COLO668 (cell line): ENCODE results near the gene GNG11.

ENCODE experiments used
- DNase-seq: peaks from one replicate; lab custom pipeline; 2025; ENCODE audit not compliant: unreplicated experiment; lab: John Stamatoyannopoulos, UW

Gene GNG11

DNA sequence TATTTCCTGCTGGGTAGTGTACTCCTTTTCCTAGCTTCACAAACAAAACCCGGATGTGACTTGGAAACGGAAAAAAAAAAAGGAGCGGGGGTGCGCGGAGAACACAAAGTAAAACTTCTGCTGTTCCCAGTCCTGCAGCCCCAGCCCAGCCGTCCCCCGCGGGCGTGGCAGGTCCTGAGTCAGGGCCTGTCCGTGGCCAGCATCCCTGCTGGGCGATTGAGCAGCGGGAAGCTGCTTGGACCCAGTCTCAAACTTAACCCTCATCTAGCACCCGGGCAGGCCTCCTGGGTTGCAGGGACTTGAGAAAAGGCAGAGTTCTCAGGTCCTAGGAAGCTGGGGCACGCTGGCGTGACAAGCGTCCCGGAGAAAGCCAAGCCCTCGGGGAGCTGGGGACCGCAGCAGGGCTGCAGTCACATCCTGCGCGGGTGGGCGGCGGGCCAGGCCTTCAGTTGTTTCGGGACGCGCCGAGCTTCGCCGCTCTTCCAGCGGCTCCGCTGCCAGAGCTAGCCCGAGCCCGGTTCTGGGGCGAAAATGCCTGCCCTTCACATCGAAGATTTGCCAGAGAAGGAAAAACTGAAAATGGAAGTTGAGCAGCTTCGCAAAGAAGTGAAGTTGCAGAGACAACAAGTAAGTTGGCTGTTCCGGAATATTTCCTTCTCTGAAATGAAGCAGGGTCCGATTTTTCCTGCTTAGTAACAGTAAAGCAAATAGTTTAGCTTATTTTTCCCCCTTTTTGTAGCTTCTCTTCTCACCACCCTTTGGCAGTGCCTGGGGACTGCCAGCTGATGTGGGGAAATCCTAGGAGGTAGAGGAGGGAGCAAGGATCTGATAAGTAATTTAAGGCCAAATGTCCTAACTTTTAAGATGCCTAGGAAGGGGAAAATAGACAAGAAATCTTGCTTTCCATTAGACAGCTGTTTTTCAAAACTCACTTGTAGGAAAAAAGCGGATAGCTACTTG is at the start of gene GNG11:
GNG11 (plus strand) TSS at position 129 of the 960 bp plus-strand sequence; CDS start at position 532, 403 bp downstream.
- DNase-seq = peak; percentile 8

DNA sequence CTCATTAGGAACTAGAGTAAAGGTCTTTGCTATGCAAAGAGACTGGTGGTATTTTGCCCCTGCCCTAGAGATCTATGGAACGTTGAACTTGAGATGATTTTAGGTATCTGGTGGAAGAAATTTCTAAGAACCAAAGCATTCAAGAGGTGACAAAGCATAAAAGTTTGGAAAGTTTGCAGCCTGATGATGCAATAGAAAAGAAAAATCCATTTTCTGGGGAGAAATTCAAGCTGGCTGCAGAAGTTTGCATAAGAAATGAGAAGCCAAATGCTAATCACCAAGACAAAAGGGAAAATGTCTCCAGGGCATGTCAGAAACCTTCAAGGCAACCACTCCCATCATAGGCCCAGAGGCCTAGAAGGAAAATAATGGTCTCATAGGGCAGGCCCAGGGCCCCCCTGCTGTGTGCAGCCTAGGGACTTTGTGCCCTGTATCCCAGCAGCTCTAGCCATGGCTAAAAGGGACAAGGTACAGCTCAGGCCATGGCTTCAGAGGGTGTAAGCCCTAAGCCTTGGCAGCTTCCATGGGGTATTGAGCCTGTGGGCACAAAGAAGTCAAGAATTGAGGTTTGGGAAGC is 47.4 kb upstream of the GNG11 start:
- DNase-seq = no peak

DNA sequence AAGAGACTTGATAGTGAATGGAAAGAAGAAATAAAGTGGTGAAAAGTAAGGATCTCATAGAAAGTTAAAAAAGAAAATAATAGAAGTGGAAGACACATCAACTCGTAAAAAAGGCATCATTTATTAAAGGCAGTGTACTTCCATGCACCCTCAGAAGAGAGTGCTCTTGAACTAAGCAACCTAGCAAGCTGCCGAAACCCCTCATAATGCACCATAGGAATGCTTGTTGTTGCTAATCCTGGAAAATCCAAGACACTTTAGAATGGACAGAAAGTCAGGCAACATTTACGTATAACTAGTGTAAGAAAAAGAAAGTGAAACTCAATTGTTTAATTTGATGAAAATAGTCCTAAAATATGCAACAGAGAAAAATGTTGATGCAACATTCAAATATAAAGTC is 43.8 kb upstream of the GNG11 start:
- DNase-seq = no peak

DNA sequence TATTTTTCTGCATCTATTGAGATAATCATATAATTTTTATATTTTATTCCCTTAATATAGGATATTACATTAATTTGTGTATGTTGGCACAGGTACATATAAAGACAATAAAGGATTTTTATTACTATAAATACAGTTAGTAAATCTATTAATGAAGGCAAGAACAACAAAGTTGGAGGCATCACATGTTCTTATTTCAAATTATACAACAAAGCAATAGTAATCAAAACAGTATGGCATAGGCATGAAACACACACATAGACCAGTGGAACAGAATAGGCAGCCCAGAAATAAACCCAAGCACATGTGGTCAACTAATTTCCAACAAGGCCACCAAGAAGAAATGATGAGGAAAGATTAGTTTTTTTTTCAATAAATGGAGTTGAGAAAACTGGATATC is 42.2 kb upstream of the GNG11 start:
- no peak for DNase-seq

DNA sequence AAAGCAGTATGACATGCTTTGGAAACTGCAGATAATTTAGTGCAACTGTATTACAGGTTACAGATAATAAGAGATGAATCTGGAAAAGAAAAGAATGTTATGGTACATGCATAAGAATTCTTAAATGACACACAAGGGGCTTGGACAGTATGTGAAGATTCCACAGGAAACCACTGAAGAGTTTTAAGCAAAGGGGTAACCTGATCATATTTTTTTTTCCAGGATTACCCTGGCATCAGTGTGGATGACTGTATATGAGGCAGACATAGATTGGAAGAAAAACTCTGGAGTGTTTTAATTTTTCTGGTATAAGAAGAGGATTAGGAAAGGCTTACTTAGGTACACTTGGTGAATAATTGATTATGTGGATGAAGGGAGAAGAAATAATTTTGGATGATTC is 39.1 kb upstream of the GNG11 start:
- DNase-seq = no peak

DNA sequence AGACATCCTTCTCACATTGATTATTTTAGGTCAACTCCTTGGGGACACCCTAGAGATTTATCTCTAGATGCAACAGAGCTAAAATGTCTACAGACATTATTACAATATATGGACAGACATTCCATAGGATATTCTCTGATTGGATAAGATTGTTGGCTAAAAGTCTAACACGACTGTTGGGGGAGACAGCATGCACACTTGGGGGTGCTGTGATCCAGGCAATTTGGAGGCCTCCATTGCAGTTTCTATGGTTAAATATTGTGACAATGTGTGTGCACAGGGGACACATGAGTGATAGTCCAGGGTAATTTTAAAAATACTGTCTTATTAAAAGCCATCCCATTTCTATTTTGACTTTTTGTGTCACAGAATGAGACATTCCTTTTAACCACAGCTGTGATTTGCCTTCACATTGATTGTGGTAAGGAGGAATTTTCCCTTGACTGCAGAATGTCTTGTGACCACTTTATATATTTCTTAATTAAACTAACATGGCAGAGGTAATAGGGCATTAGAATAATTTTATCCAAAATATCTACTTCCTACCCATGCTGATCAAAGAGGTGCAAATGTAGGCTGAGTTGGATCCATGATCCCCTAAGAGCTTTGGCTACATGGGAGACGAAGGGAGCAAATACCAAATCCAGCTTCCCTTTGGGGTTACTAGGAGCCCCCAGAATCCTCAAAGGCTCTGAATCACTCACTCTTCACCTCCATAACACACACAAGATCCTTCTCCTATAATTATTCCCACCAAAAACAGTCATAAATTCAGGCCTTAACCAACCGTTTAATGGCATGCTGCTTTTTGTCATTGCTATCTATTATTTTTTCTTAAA is 38.2 kb upstream of the GNG11 start:
- no peak for DNase-seq

DNA sequence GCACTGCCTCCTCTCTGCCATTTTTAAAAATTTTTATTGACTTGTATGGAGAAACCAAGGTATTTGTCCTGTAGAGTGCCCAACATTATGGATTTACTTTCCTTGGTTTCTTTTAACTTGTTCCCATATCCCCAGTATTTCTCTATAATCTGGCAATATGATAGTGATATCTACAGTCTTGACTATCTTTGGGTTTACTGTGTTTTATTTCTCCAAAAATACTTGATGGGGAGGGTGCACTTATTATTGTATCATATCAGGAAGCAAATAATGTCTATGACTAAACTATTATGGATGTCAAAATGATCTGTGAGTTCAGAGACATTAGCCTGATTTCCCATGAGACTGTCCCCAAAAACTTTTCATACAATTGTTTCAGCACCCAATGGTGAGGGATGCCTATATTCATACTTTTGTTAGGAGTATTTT is 37.6 kb upstream of the GNG11 start:
- DNase-seq = no peak

DNA sequence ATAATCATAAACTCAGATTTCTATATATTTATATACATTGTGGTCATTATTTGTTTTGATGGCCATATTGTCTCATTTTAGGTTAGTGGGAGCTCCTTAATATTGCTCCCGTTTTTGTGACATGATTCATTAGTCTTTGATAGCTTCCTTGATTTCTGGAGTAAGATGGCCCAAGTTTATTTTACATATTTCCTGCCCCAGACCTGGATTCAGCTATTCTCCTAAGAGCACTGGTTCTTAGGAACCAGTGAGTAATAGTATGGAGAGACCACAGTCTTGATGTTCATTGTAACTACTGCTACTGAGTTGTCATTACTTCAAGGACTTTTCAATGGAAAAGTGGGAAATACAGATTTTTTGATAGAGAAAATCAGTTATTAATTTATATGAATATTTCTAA is 37.0 kb upstream of the GNG11 start:
- no peak for DNase-seq

DNA sequence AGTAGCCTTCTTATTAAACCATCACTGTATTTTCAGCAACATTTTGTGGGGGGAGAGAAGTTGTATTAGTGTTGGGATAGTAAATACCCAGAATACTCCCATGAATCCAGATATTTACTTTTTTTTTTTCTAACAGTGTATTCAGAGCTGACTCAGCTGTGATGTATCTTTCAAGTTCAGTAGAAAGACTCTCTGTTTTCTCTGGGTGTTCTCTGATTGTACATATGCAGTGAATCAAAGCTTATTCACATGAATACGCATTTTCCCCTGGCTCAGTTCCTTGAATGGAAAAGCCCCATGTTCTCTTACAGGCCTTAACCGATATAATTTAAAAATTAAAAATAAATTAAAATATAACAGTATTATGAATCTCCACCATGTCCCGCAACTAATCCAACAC is 32.3 kb upstream of the GNG11 start:
- no peak for DNase-seq

DNA sequence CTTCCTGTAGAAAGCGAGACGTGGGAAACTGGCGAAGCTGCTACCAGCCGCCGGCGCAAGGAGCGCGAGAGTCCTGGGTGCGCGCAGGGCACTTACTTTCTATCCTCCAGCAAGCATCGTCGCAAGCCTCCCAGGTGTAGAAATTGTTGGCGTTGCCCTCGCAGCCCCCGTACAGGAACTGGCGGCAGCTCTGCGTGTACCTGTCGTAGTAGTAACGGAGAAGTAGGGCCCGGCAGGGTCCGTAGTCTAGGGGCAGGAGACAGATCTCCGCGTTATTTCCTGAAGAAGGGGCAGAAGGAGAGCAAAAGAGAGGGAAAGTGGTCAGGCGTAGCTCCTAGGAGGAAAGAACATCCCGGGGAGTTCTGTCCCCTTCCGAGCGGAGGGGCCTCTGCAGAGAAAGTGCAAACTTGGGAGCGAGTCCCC is 31.5 kb upstream of the GNG11 start:
- no peak for DNase-seq

DNA sequence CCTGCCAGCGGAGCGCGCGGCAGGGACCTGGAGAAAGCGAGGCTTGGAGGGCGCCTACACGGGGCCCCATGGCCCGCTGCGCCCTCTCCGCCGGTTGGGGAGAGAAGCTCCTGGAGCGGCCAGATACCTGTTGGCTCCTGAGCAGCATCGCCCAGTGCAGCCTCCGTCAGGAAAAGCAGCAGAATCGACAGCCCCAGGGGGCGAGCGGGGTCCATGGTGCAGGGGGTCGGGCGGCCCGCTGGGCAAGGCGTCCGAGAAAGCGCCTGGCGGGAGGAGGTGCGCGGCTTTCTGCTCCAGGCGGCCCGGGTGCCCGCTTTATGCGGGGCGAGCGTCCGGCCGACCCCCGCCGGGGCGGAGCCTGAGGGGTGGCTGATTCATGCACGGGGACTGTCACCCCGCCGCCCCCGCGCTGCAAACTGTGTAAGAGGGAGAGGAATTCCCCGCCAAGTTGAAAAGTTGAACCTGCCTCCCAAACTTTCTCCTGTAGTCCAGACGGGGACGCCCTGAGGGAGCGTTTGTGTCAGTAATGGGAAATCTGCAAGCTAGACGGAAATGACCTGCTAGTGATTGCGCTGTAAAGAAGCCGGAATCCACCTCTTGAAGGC is 31.0 kb upstream of the GNG11 start, which contains the start of gene TFPI2:
TFPI2 (minus strand) TSS at position 290 of the 605 bp plus-strand sequence; CDS start at position 215, 75 bp downstream.
- DNase-seq = no peak

DNA sequence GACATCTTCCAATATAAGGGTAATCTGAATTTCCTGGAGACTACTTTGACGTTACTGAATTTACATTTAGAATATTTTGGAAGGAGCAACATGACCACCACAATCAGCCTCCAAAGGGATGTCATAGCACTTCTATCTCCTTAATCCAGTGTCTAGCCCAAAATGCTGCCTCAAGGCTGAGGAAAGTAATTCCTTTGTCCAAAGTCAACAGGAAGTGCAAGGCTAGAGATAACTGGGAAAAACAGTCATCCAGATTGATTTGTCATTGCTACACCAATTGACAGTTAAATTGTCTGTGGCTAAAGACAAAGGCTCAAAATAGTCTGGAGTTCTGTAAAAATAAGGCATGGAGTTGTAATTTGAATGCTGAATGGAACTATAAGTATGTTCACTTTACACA is 27.1 kb upstream of the GNG11 start:
- DNase-seq = no peak

DNA sequence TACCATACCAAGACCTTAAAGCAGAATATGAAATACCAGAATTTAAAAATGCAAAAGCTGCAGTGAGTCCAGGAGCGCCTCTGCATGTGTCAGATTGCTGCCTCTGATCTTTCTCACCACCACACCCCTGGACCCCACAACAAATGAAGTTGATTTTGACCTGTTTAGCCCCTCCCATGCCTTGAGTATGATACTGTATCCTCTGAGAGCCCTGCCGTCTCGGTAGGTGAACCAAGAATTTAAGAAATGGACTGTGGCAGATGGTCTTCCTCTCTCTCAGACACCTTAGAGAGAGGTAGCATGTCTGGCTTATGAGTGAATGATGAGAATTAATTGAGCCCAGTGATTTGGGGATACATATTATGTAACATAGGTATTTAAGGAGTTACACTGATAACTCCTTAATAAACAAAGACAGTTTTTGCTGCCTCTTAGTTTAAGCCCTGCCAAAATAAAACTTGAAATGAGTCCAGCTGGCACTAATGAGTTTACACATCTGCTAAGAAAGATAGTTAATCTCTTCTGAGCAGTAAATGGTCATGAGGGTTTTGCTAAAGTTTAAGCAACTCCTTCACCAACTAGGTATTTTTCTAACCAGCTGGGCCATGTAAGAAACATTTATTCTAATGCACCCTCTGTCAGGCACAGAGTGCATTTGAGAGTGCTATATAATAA is 26.4 kb upstream of the GNG11 start:
- no peak for DNase-seq

DNA sequence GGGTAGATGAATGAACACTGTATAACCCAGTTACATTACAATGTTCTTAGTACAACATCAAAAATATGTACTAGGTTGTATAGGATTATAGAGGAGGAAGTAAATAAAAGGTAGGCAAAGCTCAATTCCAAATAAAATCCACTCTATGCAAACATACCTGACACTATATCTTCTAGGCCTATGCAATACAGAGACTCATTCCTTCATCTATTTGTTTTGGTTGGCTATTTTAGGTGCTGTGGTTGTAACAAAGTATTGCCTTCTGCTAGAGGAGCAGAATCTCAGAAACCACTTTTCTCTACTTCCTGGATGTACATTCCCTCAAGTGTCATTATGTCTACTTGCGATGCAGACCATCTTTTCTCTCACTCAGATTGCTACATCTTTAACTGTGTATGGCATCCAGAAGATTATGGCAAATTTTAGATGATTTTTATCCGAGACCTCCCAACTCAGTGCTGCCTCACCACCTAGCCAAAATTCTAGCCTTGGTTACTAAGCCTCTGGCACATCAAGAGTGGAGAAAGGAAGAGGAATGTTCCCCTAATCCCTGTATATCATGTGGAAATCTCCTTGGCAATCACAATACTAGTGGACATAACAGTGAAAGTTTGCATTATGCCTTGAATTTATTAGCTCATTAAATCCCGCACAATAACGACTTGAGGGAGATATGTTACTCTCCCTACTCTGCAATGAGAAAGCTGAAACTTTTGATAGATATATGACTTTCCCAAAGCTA is 25.5 kb upstream of the GNG11 start:
- DNase-seq = no peak

DNA sequence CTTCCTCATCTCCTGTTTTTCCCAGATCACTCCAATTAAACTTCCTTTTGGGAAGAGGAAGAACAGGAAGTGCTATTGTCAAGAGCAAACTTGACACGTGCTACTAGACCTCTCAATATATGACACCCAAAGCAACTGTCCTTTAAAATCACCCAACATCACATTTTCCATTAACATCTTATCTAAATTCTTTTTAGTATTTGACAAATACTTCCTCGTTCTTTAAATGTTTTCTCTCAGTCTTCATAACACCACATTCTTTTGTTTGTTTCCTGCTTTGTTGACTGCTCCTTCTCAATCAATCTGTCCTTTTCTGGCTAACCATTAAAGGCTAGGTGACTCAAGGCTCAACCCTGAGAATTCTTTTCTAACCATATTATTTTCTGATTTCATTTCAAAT is 23.9 kb upstream of the GNG11 start:
- no peak for DNase-seq

DNA sequence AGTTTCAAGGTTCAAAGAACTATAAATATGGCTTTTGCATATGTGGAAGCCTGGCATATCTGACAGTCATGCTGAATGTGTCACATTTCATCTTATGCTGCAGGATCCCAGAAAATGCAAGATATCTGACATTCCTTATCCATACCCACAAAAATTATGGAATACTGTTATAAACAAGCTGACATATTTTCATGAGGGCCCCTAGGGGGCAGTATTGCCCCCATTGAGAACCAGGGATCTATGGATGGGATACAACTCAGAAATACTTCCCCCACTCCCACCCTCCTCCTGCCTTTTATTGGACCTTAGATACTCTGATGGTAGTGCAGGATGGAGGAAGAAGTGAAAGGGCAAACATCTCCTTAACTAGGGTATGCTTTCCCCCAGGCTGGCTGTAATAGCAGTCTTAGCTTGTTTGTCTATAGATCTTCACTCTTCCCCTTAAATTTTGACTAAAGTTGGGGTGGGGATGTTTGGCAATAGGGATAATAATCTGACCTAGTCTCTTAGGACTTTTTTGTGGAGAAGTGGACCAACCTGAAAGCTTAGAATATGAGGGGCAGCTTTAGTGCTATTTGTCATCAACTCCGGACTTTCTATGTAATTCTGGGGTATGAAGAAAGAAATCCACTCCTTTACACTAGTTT is 18.6 kb upstream of the GNG11 start:
- peak; percentile 15 for DNase-seq

DNA sequence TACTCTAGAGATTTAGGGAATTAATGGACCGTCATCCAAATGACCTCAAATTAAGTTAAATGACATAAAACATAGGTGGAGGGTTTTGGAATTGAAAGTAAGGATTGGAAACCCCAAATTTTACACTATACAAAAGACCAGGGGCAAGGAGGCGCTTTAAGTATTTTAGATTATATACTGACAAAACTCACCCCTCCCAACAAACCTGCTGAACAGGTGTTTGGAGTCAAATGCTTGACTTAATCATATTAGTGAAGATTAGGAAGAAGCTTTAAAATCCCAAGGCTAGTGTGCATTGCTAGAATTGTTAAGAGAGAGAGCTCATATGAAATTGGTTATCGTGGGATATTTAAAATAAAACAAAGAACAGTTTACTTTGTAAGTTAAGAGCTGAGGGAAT is 15.3 kb upstream of the GNG11 start, which contains the start of gene GNGT1:
GNGT1 (plus strand) TSS at position 301 of the 400 bp plus-strand sequence. CDS start 180 bp downstream, outside the sequence.
- DNase-seq = no peak

DNA sequence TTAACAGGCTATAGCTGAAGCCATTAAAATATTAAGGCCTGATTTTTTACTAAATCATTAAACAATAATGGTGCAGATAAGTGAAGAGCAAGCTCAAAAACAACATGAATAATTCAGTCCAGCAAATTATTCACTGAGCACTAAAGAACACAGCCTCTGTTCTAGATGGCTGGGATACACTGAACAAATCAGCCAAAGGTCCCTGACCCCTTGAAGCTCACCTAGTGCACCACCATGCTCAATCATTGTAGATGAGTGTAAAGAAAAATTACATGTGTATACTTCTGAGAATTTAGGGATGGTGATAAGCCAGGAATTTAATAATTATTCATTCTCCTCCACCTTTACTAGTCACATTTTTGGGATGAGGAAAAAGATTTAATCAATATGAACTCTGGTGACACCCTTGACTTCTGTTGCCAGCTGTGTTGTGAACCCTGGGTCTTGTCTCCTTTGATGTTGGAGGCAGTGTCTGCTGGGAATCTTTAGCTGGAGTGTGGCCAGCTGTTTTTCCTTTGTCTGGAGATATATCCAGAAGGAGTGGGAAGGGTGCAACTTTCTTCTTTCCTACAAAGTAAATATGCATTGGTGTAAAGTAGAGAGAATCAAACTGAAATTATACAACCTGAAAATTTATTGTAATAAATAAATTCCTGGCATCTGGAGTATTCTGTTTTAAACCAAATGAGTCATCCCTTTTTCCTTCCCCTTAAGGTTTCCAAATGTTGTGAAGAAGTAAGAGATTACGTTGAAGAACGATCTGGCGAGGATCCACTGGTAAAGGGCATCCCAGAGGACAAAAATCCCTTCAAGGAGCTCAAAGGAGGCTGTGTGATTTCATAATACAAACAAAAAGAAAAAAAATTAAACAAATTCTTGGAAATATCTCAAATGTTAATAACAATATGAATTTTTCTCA is 11.2 kb upstream of the GNG11 start:
- DNase-seq = no peak
